ENCODE measurements around the gene PRKCZ. TPM values are rescaled to one million over a fixed set of nuclear protein-coding genes. Genes with fewer than 3 reads are reported as not detected.

PRKCZ gene
- total RNA-seq, 1 experiment from 2014 or later = 56.8 TPM

- Histone ChIP-seq H3K36me3 (ENCODE audit: low read depth, low read length) (peaks cover 4% of the 10 kb centered on the region), H2AFZ (ENCODE audit: low read length) (no peak overlapping the region), H3K4me2 (ENCODE audit: low read length) (no peak overlapping the region), H3K27ac (ENCODE audit: low read length) (no peak overlapping the region), H3K9me3 (ENCODE audit: low read length) (no peaks in the 10 kb centered on the region), H3K27me3 (ENCODE audit: low read length) (no peaks in the 10 kb centered on the region), H3K9me2 (replicated peaks; ENCODE audit: low read length) (no peaks in the 10 kb centered on the region), H3K9ac (ENCODE audit: low read length) (no peak overlapping the region), H3F3A (ENCODE audit: low read length, unreplicated experiment) (no peaks in the 10 kb centered on the region), H3K79me2 (ENCODE audit: low read length) (no peaks in the 10 kb centered on the region), H3K4me3 (ENCODE audit: low read length) (no peak overlapping the region), H4K20me1 (ENCODE audit: low read length) (no peaks in the 10 kb centered on the region), H3K4me1 (ENCODE audit: insufficient read depth, low read length) (no peaks in the 10 kb centered on the region)
- POLR2A ChIA-PET (ENCODE audit: unreplicated experiment) = no interaction called here
- intact Hi-C loops (cut with micrococcal nuclease) = no loop called here
- CTCF ChIA-PET = interaction anchor here (1.0 kb wide), 1 partner anchor 26 kb away, joined by 3 read pairs; no protein-coding TSS in a partner anchor
- DNase-seq = no peak
- no peak for ATAC-seq
- TF ChIP-seq EZH2phosphoT487 (IDR thresholded peaks at IDR 0.05; ENCODE audit: borderline replicate concordance, low read length) (no peak), EZH2 (IDR thresholded peaks at IDR 0.05; ENCODE audit: low read length, unreplicated experiment) (no peak), CTCF (conservative IDR thresholded peaks at IDR 0.05; ENCODE audit: low read depth, low read length) (no peak)
- no TSS peak for BruUV-seq (replicated peaks)
Measured at GRCh38 chr1:2166254-2166653, 116.0 kb downstream of the PRKCZ start.

GRCh38 chr1:2166695-2167094 lies 116.5 kb downstream of the PRKCZ start:
- no peak for DNase-seq
- H3K27me3 ChIP-seq (ENCODE audit: low read length) = no peaks in the 10 kb centered on the region
- H3K27ac ChIP-seq (ENCODE audit: low read length) = no peak overlapping the region
- ChIA-PET POLR2A (ENCODE audit: unreplicated experiment) (no interaction called here), CTCF (no interaction called here)
- no peaks in the 10 kb centered on the region for H3K9me2 ChIP-seq (replicated peaks; ENCODE audit: low read length)
- peaks cover 4% of the 10 kb centered on the region for H3K36me3 ChIP-seq (ENCODE audit: low read depth, low read length)
- intact Hi-C loops (cut with micrococcal nuclease) = no loop called here
- H3F3A ChIP-seq (ENCODE audit: low read length, unreplicated experiment) = no peaks in the 10 kb centered on the region
- H3K4me1 ChIP-seq (ENCODE audit: insufficient read depth, low read length) = no peaks in the 10 kb centered on the region
- H2AFZ ChIP-seq (ENCODE audit: low read length) = no peak overlapping the region
- no peaks in the 10 kb centered on the region for H4K20me1 ChIP-seq (ENCODE audit: low read length)
- H3K9ac ChIP-seq (ENCODE audit: low read length) = no peak overlapping the region
- no TSS peak for BruUV-seq (replicated peaks)
- TF ChIP-seq CTCF (conservative IDR thresholded peaks at IDR 0.05; ENCODE audit: low read depth, low read length) (no peak), EZH2 (IDR thresholded peaks at IDR 0.05; ENCODE audit: low read length, unreplicated experiment) (no peak), EZH2phosphoT487 (IDR thresholded peaks at IDR 0.05; ENCODE audit: borderline replicate concordance, low read length) (no peak)
- ATAC-seq = no peak
- no peak overlapping the region for H3K4me2 ChIP-seq (ENCODE audit: low read length)
- no peaks in the 10 kb centered on the region for H3K9me3 ChIP-seq (ENCODE audit: low read length)
- no peak overlapping the region for H3K4me3 ChIP-seq (ENCODE audit: low read length)
- H3K79me2 ChIP-seq (ENCODE audit: low read length) = no peaks in the 10 kb centered on the region

- Histone ChIP-seq H3K27ac (ENCODE audit: low read length) (no peak overlapping the region), H3F3A (ENCODE audit: low read length, unreplicated experiment) (no peaks in the 10 kb centered on the region), H3K9ac (ENCODE audit: low read length) (no peak overlapping the region), H3K79me2 (ENCODE audit: low read length) (no peaks in the 10 kb centered on the region), H3K9me2 (replicated peaks; ENCODE audit: low read length) (no peaks in the 10 kb centered on the region), H3K27me3 (ENCODE audit: low read length) (no peaks in the 10 kb centered on the region), H3K9me3 (ENCODE audit: low read length) (no peaks in the 10 kb centered on the region), H3K4me2 (ENCODE audit: low read length) (no peak overlapping the region), H3K4me1 (ENCODE audit: insufficient read depth, low read length) (no peaks in the 10 kb centered on the region), H3K36me3 (ENCODE audit: low read depth, low read length) (peaks cover 2% of the 10 kb centered on the region), H2AFZ (ENCODE audit: low read length) (no peak overlapping the region), H4K20me1 (ENCODE audit: low read length) (no peaks in the 10 kb centered on the region), H3K4me3 (ENCODE audit: low read length) (no peak overlapping the region)
- intact Hi-C loops (cut with micrococcal nuclease) = no loop called here
- no peak for TF ChIP-seq EZH2phosphoT487 (IDR thresholded peaks at IDR 0.05; ENCODE audit: borderline replicate concordance, low read length)
- no peak for TF ChIP-seq EZH2 (IDR thresholded peaks at IDR 0.05; ENCODE audit: low read length, unreplicated experiment)
- no peak for TF ChIP-seq CTCF (conservative IDR thresholded peaks at IDR 0.05; ENCODE audit: low read depth, low read length)
- BruUV-seq (replicated peaks) = no TSS peak
- ChIA-PET POLR2A (ENCODE audit: unreplicated experiment) (no interaction called here), CTCF (no interaction called here)
- DNase-seq (no peak), ATAC-seq (no peak)
Measured at GRCh38 chr1:2168090-2168489, 117.9 kb downstream of the PRKCZ start.

Data from PC-3 (cell line).